MM.1S (cell line): ENCODE measurements around the gene FBLL1.

ENCODE experiments used
- CTCF ChIP-seq: fragments of 300-600 bp; sonication (generic); IDR thresholded peaks from 2 replicates; pipeline ENCODE4 v1.5.1; 2016; ENCODE audit warnings: antibody characterized with exemption, low read length, mixed read lengths
- EZH2 ChIP-seq: fragments of 300-600 bp; sonication (generic); optimal IDR thresholded peaks from 2 replicates; pipeline ENCODE3; 2017; ENCODE audit warnings: low read depth, mild to moderate bottlenecking, antibody characterized with exemption, low read length, mixed read lengths
- EZH2phosphoT487 ChIP-seq: fragments of 300-600 bp; sonication (generic); IDR thresholded peaks from 2 replicates; pipeline ENCODE4 v1.6.1; 2018; ENCODE audit warnings: antibody characterized with exemption, low read length

GRCh38 chr5:168482361-168482760, 46.7 kb upstream of the FBLL1 start:
- TF ChIP-seq CTCF (no peak), EZH2phosphoT487 (no peak), EZH2 (no peak)
